GM12874 (cell line): Measurements from ENCODE around the gene C3.

Experiments used
- TF ChIP-seq, protein P1 (sequence below): IDR thresholded peaks from 2 replicates; pipeline ENCODE4 v1.5.1; 2011; ENCODE audit warnings: low read depth, mild to moderate bottlenecking, control low read depth, low read length, moderate library complexity; ENCODE audit not compliant: insufficient read depth

The C3 gene

DNA sequence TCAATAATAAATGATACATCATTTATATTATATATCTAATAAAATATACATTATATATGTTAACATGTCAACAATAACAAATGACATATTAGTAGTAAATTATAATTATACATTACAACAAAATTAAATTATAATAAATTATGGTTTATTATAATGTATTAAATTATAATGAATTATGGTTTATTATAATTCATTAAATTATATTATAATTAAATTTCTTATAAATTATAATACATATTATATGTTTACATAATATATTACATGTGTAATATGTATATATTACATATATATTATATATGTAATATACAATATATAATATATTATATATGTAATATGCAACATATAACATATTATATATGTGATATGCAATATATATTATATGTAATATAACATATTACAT is 20.5 kb downstream of the C3 start:
- TF ChIP-seq, protein P1, sequence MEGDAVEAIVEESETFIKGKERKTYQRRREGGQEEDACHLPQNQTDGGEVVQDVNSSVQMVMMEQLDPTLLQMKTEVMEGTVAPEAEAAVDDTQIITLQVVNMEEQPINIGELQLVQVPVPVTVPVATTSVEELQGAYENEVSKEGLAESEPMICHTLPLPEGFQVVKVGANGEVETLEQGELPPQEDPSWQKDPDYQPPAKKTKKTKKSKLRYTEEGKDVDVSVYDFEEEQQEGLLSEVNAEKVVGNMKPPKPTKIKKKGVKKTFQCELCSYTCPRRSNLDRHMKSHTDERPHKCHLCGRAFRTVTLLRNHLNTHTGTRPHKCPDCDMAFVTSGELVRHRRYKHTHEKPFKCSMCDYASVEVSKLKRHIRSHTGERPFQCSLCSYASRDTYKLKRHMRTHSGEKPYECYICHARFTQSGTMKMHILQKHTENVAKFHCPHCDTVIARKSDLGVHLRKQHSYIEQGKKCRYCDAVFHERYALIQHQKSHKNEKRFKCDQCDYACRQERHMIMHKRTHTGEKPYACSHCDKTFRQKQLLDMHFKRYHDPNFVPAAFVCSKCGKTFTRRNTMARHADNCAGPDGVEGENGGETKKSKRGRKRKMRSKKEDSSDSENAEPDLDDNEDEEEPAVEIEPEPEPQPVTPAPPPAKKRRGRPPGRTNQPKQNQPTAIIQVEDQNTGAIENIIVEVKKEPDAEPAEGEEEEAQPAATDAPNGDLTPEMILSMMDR: no peak

DNA sequence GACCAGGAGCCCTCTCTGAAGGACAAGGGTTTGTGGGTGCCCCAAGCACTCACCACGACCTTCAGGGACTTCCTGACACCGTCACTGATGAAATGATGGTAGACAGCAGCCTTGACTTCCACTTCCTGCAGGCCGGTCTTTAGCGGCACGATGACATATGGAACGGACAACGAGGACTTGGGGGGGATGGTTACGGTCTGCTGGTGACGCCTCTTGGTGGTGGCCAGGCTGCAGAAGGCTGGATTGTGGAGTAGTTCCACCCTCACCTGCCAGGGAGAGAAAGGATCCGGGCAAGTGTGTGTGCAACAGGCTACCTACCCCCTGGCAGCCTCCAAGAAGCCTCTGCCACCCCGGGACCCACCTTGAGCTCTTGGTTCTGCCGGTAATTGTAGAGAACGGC is 23.2 kb downstream of the C3 start:
- TF ChIP-seq, protein P1: no peak

DNA sequence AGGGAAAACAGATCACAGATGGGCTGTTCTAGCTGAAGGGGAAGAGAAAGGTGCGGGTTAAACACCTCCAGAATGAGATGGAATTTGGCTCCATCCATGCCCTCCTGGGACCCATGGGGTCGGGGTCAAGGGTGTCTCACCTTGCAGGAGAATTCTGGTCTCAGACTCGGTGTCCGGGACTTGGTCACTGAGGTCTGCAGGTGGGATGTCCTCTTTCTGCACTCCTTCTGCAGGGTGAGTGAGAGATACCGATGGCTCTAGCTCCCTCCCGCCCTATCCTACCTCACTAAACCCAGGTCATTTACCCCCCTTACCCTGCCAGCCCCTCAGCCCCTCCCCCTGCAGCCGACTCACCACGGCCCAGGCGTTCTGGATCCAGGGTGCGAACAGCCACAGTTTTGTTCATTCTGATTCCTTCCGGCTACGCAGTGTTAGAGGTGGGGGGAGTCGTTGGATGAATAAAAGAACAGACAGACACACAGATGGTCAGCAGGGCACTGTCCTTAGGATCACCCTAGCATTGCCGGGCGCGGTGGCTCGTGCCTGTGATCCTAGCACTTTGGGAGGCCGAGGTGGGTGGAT is 24.1 kb downstream of the C3 start:
- TF ChIP-seq, protein P1: no peak

DNA sequence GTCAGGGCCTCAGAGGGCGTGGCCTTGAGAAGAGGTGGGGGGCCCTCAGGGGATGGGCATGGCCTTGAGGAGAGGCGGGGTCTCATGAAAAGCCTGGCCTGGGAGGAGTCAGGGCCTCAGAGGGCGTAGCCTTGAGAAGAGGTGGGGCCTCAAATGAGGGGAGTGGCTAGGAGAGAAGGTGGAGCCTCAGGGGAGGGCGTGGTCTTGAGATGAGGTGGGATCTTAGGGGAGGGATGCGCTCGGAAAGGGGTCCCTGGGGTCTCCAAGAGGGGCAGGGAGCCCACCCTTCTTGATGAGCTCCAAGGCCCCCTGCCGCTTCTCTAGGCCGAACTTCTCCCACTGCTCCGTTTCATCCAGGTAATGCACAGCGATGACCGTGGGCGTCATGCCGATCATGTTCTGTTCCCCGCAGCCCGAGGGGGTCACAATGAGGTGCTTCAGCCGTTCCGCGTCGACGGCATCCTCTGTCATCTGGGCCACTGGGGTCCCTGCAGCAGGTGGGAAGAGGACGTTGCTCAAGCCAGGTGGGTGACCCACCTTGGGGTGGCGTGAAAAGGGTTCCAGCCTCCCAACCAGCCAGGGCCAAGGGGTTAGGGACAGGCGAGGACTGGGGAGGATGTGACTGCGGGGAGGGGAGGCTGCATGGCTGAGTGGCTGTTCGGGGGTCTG is 26.2 kb downstream of the C3 start:
- TF ChIP-seq, protein P1: no peak

DNA sequence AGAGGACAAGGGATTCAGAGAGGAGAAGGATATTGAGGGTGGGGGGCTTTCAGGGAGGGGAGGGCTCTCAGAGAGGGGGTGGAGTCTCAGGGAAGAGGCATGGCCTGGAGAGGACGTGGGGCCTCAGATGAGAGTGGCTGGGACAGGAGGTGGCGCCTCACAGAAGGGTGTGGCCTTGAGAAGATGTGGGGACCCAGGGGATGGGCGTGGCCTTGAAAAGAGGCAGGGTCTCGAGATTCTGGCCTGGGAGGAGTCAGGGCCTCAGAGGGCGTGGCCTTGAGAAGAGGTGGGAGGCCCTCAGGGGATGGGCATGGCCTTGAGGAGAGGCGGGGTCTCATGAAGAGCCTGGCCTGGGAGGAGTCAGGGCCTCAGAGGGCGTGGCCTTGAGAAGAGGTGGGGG is 26.8 kb downstream of the C3 start:
- TF ChIP-seq, protein P1: no peak

DNA sequence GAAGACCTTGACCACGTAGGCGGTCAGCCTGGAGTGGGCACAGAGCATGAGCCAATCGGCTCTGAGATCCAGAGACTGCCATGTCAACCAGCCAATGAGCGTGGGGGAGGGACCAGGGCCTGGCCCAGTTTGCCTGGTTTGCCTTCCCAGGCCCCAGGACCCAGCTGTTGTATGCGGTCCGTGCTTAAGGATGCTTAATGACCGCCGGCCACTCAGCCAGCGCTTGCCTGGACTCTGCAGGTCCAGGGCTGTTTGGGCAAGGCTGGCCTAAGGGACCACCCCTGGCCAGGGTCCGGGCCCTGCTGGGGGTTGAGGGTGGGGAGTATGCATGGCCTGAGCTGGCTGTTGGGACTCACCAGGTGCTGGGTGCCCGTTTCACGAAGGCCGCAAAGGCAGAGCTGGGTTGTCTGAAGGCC is 27.4 kb downstream of the C3 start:
- TF ChIP-seq, protein P1: no peak

DNA sequence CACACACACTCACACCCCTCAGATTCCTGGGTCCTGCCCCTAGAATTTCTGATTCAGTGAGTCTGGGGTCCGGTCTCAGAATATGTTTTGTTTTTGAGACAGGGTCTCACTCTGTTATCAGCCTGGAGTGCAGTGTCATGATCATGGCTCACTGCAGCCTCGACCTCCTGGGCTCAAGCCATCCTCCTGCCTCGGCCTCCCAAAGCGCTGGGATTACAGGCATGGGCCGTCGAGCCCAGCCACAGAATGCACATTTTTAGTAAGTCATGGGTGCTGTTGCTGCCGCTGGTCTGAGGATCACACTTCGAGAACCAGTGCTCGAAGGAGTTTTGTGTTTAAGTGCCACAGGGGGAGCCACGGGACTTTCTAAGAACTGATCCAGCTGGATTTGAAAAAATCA is 28.4 kb downstream of the C3 start:
- TF ChIP-seq, protein P1: no peak
